GM18511 (cell line): Measurements from ENCODE around the gene FAM168B.
A peak's percentile ranks its signal among the peaks of the same experiment; 100 is the strongest.
"Not testable (repeated sequence)": the region's sequence is repeated elsewhere in the genome, so short reads cannot be mapped to it uniquely, and the experiment has no call there.

ENCODE experiments used
- ATAC-seq: cut with Tn5 transposase; IDR thresholded peaks from one replicate; pipeline ENCODE4 v1.9.1; 2021; ENCODE audit warnings: mild to moderate bottlenecking, moderate library complexity; ENCODE audit not compliant: unreplicated experiment

The FAM168B gene

GRCh38 chr2:131103165-131103564 is 9.9 kb upstream of the FAM168B start:
- no peak for ATAC-seq

- no peak for ATAC-seq
These were observed 1.4 kb upstream of the FAM168B start for GRCh38 chr2:131094463-131095281.

GRCh38 chr2:131093696-131094462 is 619 bp upstream of the FAM168B start:
- ATAC-seq: peak; percentile 70

GRCh38 chr2:131092458-131093005 is 728 bp downstream of the FAM168B start:
- ATAC-seq: no peak

GRCh38 chr2:131085646-131086045 is 7.6 kb downstream of the FAM168B start:
- no peak for ATAC-seq

GRCh38 chr2:131081190-131081589 is 12.1 kb downstream of the FAM168B start:
- no peak for ATAC-seq

DNA sequence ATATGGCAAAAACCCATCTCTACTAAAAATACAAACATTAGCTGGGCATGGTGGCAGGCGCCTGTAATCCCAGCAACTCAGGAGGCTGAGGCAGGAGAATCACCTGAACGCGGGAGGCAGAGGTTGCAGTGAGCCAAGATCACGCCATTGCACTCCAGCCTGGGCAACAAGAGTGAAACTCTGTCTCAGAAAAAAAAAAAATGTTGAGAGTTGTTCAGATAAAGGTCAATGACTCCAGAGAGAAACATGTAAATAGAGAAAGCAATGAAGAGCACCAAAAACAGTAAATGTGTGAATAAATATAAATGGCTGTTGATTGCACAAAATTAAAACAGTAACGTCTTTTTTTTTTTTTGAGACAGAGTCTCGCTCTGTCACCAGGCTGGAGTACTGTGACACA is 13.3 kb downstream of the FAM168B start:
- not testable (repeated sequence) for ATAC-seq

GRCh38 chr2:131077966-131078365 is 15.3 kb downstream of the FAM168B start:
- no peak for ATAC-seq

DNA sequence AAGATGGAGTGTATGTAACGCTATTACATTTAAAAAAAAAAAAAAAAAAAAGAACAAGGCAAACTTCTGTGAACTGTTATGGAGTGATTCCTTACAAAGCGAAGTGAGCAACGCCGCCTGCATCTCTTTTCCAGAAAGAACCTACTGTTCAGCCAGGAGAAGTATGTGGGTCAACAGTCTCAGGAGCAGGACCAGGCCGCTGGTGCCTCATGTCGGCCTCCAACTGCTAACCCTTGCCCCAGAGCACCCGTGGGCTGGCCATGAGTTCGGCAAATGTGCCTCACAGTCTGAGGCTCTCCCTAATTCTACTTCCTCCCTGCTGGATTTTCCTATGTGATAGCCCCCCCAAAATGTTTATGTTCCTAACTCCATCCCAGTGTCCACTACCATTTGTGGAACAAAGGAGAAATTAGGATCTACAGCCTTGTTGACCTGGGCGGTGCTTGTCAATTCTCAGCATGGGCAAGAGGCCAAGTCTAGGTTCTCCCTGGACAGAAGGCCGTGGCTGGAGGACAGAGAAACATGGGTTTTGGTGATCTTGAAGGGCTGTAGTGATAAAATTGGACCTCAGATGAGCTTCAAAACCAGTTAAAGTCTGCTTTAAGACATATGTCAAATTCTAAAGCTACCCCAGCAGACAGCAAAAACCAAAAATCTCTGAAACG is 15.9 kb downstream of the FAM168B start:
- ATAC-seq: no peak

DNA sequence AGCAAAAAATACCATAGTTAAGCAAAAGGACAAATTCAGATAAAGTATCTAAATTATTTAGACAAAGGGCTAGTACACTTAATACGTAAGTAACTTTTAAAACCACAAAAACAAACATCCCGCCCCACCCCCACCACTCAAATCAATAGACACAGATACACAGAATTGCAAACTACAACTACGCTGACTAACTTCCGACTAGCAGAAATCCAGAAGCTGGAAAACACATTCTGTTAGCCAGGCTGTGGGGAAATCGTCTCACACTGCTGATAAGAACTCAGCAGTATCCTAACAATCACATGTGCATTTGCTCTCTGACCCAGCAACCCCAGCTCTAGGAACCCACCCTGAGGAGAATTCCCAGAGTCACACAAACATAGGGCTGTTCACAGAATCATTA is 16.6 kb downstream of the FAM168B start:
- no peak for ATAC-seq

DNA sequence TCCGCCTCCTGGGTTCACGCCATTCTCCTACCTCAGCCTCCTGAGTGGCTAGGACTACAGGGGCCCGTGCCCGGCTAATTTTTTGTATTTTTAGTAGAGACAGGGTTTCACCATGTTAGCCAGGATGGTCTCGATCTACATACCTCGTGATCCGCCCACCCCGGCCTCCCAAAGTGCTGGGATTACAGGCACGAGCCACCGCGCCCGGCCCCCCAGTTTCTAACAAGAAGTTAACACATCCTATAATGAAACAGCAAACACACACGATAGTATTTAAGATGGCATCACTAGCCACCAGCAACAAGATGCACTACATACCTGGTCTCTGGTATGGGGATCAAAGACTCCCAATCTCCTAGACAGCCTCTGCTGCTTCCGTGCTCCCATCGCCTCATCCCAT is 17.7 kb downstream of the FAM168B start:
- ATAC-seq: not testable (repeated sequence)

GRCh38 chr2:131068172-131068571 is 25.1 kb downstream of the FAM168B start:
- ATAC-seq: not testable (repeated sequence)

GRCh38 chr2:131067465-131068125 is 25.7 kb downstream of the FAM168B start:
- no peak for ATAC-seq

- no peak for ATAC-seq
These were observed 28.4 kb downstream of the FAM168B start for GRCh38 chr2:131064589-131065512.

- ATAC-seq: no peak
These were observed 29.6 kb downstream of the FAM168B start for GRCh38 chr2:131063501-131064283.

DNA sequence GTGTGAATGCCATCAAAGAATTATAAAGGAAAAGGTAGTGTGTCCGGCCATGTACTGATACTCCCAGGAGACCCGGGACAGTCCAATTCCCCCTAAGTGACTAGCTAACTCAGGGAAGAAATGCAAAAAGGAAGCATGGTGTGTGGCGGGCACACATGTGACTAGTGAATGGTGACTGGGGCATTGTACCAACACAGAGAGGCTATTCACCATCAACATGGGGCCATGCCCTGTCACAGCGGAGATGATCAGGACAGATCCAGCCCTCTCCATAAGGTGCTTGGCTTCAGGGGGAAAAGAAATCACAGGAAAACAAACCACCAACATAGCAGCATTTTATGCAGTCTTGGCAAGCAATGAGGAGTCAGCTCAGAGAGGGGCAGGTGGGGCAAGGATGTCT is 34.3 kb downstream of the FAM168B start:
- no peak for ATAC-seq

DNA sequence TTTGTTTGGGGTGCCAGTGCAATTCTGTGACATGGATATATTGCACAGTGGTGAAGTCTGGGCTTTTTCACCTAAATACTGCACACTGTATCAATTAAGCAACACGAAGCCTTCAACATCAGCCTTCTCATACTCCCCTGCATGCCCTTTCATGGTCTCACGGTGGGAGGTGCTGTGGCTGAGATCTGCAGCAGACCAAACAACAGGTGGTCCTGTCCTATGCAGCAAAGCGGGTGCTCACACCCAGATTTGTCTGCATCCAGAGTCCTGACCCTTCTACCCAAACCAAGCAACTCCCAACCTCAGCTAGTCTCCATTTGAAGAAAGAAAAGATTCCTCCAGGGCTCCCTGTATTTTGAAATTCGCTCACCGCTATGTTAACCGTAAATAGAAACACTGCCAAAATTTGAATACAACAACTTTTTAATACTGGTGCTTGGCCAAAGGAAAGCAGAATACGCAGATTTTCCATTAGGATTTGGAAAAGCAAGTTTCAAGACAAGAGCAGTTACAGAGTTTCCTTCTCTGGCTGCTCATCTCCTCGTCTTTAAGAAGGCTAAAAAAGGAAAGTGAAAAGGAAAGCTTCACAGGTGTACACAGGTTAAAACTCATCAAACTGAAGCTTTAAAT is 34.9 kb downstream of the FAM168B start:
- no peak for ATAC-seq

- ATAC-seq: no peak
These were observed 36.4 kb downstream of the FAM168B start for GRCh38 chr2:131056932-131057287.
